Activated CD4-positive, CD25-positive, alpha-beta regulatory T cell treated with anti-CD3 and anti-CD28 coated beads, Interleukin-2, amount 50 U/mL, for 24 hours (primary cell): ENCODE measurements around the gene KCTD7.
"Not testable (repeated sequence)": the region's sequence is repeated elsewhere in the genome, so short reads cannot be mapped to it uniquely, and the experiment has no call there.

Source experiments
- ATAC-seq, 2 donors: fragments of 150-1000 bp; cut with Tn5 transposase; one replicate each; pipeline ENCODE4 v1.10.0; 2021; ENCODE audit warnings: mild to moderate bottlenecking in 1 of 2, moderate library complexity in 1 of 2

Gene KCTD7

GRCh38 chr7:66654275-66655112 is 25.8 kb downstream of the KCTD7 start:
- peak; percentile 93 for ATAC-seq

GRCh38 chr7:66655113-66655806 is 26.6 kb downstream of the KCTD7 start:
- not testable (repeated sequence) for ATAC-seq

- not testable (repeated sequence) for ATAC-seq
Measured at GRCh38 chr7:66655826-66656485, 27.3 kb downstream of the KCTD7 start.

GRCh38 chr7:66657798-66658197 is 29.1 kb downstream of the KCTD7 start:
- no peak for ATAC-seq

GRCh38 chr7:66662646-66663264 is 34.1 kb downstream of the KCTD7 start:
- no peak for ATAC-seq

GRCh38 chr7:66664590-66665293 is 36.1 kb downstream of the KCTD7 start:
- no peak for ATAC-seq

GRCh38 chr7:66666313-66666952 is 37.8 kb downstream of the KCTD7 start:
- no peak for ATAC-seq

GRCh38 chr7:66667023-66667728 is 38.5 kb downstream of the KCTD7 start:
- ATAC-seq, result no peak

GRCh38 chr7:66668112-66668511 is 39.4 kb downstream of the KCTD7 start:
- no peak for ATAC-seq

GRCh38 chr7:66668677-66669076 is 40.0 kb downstream of the KCTD7 start:
- no peak for ATAC-seq

- ATAC-seq, result no peak
Measured at GRCh38 chr7:66669088-66669487, 40.4 kb downstream of the KCTD7 start.

- no peak for ATAC-seq
Measured at GRCh38 chr7:66669496-66669895, 40.8 kb downstream of the KCTD7 start.

- no peak for ATAC-seq
Measured at GRCh38 chr7:66671034-66671433, 42.4 kb downstream of the KCTD7 start.

- ATAC-seq, result not testable (repeated sequence)
Measured at GRCh38 chr7:66671486-66671885, 42.8 kb downstream of the KCTD7 start.

- peak in 1 of 2 donors; percentile 28 for ATAC-seq
Measured at GRCh38 chr7:66672432-66673123, 43.9 kb downstream of the KCTD7 start.

GRCh38 chr7:66673124-66673640 is 44.5 kb downstream of the KCTD7 start:
- ATAC-seq, result peak; percentile 92 to 94

GRCh38 chr7:66679633-66680244 is 51.1 kb downstream of the KCTD7 start:
- ATAC-seq, result no peak

GRCh38 chr7:66681491-66682349 is 53.0 kb downstream of the KCTD7 start:
- peak; percentile 98 to 99 for ATAC-seq
